ENCODE measurements around the gene HOXC10.

The HOXC10 gene

GRCh38 chr12:53965281-53966084 lies 19.5 kb upstream of the HOXC10 start:
- no peak for DNase-seq

- DNase-seq, result no peak
These were observed 18.9 kb upstream of the HOXC10 start for GRCh38 chr12:53966085-53966384.

GRCh38 chr12:53966385-53967133 lies 18.4 kb upstream of the HOXC10 start:
- DNase-seq, result no peak

- DNase-seq, result no peak
These were observed 17.5 kb upstream of the HOXC10 start for GRCh38 chr12:53967421-53967925.

- no peak for DNase-seq
These were observed 16.5 kb upstream of the HOXC10 start for GRCh38 chr12:53968214-53969127.

GRCh38 chr12:53969588-53970259 lies 15.2 kb upstream of the HOXC10 start:
- DNase-seq, result no peak

- DNase-seq, result no peak
These were observed 14.5 kb upstream of the HOXC10 start for GRCh38 chr12:53970451-53970850.

- no peak for DNase-seq
These were observed 13.8 kb upstream of the HOXC10 start for GRCh38 chr12:53971129-53971528.

GRCh38 chr12:53971686-53972085 lies 13.3 kb upstream of the HOXC10 start:
- DNase-seq, result no peak

- no peak for DNase-seq
These were observed 12.7 kb upstream of the HOXC10 start for GRCh38 chr12:53972152-53972702.

- no peak for DNase-seq
These were observed 12.2 kb upstream of the HOXC10 start, which contains the start of gene HOXC11 for GRCh38 chr12:53972722-53973235. HOXC11 (plus strand) TSS chr12:53973126; CDS start chr12:53973242, 116 bp downstream.

- no peak for DNase-seq
These were observed 11.5 kb upstream of the HOXC10 start for GRCh38 chr12:53973236-53974042.

- DNase-seq, result no peak
These were observed 10.6 kb upstream of the HOXC10 start, which contains the start of gene HOTAIR for GRCh38 chr12:53974084-53975063. HOTAIR (minus strand) TSS chr12:53974954.

- no peak for DNase-seq
These were observed 9.9 kb upstream of the HOXC10 start for GRCh38 chr12:53975064-53975471.

- DNase-seq, result no peak
These were observed 9.3 kb upstream of the HOXC10 start for GRCh38 chr12:53975479-53976152.

GRCh38 chr12:53976172-53976822 lies 8.6 kb upstream of the HOXC10 start:
- no peak for DNase-seq

- DNase-seq, result no peak
These were observed 7.9 kb upstream of the HOXC10 start for GRCh38 chr12:53976823-53977595.
